Measurements from ENCODE around the gene HTD2. TPM values are rescaled to one million over a fixed set of nuclear protein-coding genes. Genes with fewer than 3 reads are reported as not detected.

HTD2 gene
- total and polyA plus RNA-seq, 2 donors (not counting 3 experiments of a cell fraction or from before 2014, with no cell fraction given) = 8.2 to 10.3 TPM

GRCh38 chr3:58299075-58299474, 7.2 kb upstream of the HTD2 start:
- intact Hi-C loops (cut with micrococcal nuclease) = no loop called here
- no TSS peak for BruUV-seq (replicated peaks)
- Histone ChIP-seq H3K9me1 (replicated peaks; ENCODE audit: control insufficient read depth, extremely low read depth, insufficient read depth, low read length) (no peaks in the 10 kb centered on the region), H3K4me3 (replicated peaks in 1 of 3; ENCODE audit: insufficient read depth in 1 of 3, low read depth in 1 of 3, low read length in 3 of 3) (no peak overlapping the region), H3K4me2 (ENCODE audit: insufficient read depth, low read length) (no peak overlapping the region), H3K79me2 (ENCODE audit: control insufficient read depth, insufficient read depth, low read length) (no peaks in the 10 kb centered on the region), H3K36me3 (ENCODE audit: control insufficient read depth in 2 of 2, extremely low read depth in 1 of 2, insufficient read depth in 2 of 2, low read length in 2 of 2) (no peaks in the 10 kb centered on the region), H4K20me1 (replicated peaks; ENCODE audit: control insufficient read depth, extremely low read depth, insufficient read depth, low read length) (no peaks in the 10 kb centered on the region), H3K9me3 (replicated peaks; ENCODE audit: control insufficient read depth, insufficient read depth, low read length) (no peaks in the 10 kb centered on the region), H3K27ac (ENCODE audit: insufficient read depth, low read depth, low read length) (no peak overlapping the region), H2AFZ (ENCODE audit: low read depth, low read length) (no peak overlapping the region), H3K9ac (replicated peaks; ENCODE audit: extremely low read depth, insufficient read depth, low read length) (no peak overlapping the region), H3K27me3 (ENCODE audit: control insufficient read depth in 2 of 2, insufficient read depth in 2 of 2, low read length in 2 of 2) (peaks cover 17 to 18% of the 10 kb centered on the region in 2 experiments), H3K4me1 (ENCODE audit: control insufficient read depth, extremely low read depth, insufficient read depth, low read length) (no peaks in the 10 kb centered on the region)
- DNase-seq (ENCODE audit: low read depth, low spot score) (no peak), FAIRE-seq (no peak)
- dilution Hi-C loops (cut with MboI; ENCODE audit: extremely low pct_ligation_motif_present, low sequenced_read_pairs) = no loop called here
- CTCF ChIA-PET = interaction anchor here (1.1 to 10.0 kb wide), 5 partner anchors 80 to 122 kb away, joined by 5 to 369 read pairs (median 42); no protein-coding TSS in a partner anchor
- TF ChIP-seq EZH2 (IDR thresholded peaks at IDR 0.05; ENCODE audit: borderline replicate concordance, low read depth, low read length, severe bottlenecking) (no peak), GATA2 (IDR thresholded peaks at IDR 0.05; ENCODE audit: insufficient read depth, insufficient read length, low read depth, low read length) (no peak), POLR2A (IDR thresholded peaks at IDR 0.05; ENCODE audit: low read depth, low read length) (no peak), MAX (IDR thresholded peaks at IDR 0.05; ENCODE audit: insufficient read depth, insufficient read length) (no peak)
- POLR2A ChIA-PET = no interaction called here

DNA sequence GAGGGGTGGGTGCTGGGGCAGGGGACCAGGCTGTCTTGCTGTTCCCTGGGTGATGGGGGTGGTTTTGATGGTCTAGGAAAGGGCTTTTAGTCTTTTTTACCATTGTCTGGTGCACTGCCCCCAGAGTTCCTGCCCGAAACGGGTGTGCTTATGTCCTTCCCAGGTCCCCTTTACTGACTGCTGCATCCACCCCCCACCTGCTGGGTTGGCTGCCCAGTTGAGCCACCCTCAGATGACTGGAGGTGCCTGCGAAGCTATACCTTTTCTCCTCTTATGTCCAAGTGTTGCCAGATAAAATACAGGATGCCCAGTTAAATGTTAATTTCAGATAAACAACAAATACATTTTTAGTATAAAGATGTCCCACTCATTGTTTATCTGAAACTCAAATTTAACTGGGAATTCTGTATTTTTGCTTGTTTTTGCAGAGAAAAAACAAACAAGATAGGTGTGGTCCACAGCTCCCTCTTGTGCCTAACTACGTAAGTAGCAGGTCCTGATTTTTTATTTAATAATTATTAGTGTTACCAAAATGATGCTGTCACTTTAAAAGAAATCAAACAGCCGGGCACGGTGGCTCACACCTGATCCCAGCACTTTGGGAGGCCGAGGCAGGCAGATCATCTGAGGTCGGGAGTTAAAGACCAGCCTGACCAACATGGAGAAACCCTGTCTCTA, 6.3 kb upstream of the HTD2 start:
- Histone ChIP-seq H2AFZ (ENCODE audit: low read depth, low read length) (no peak overlapping the region), H3K4me3 (replicated peaks in 1 of 3; ENCODE audit: insufficient read depth in 1 of 3, low read depth in 1 of 3, low read length in 3 of 3) (no peak overlapping the region), H3K9me3 (replicated peaks; ENCODE audit: control insufficient read depth, insufficient read depth, low read length) (no peaks in the 10 kb centered on the region), H3K27ac (ENCODE audit: insufficient read depth, low read depth, low read length) (no peak overlapping the region), H3K79me2 (ENCODE audit: control insufficient read depth, insufficient read depth, low read length) (no peaks in the 10 kb centered on the region), H3K36me3 (ENCODE audit: control insufficient read depth in 2 of 2, extremely low read depth in 1 of 2, insufficient read depth in 2 of 2, low read length in 2 of 2) (no peaks in the 10 kb centered on the region), H3K9ac (replicated peaks; ENCODE audit: extremely low read depth, insufficient read depth, low read length) (no peak overlapping the region), H4K20me1 (replicated peaks; ENCODE audit: control insufficient read depth, extremely low read depth, insufficient read depth, low read length) (no peaks in the 10 kb centered on the region), H3K9me1 (replicated peaks; ENCODE audit: control insufficient read depth, extremely low read depth, insufficient read depth, low read length) (no peaks in the 10 kb centered on the region), H3K4me1 (ENCODE audit: control insufficient read depth, extremely low read depth, insufficient read depth, low read length) (no peaks in the 10 kb centered on the region), H3K27me3 (ENCODE audit: control insufficient read depth in 2 of 2, insufficient read depth in 2 of 2, low read length in 2 of 2) (peaks cover 17 to 18% of the 10 kb centered on the region in 2 experiments), H3K4me2 (ENCODE audit: insufficient read depth, low read length) (no peak overlapping the region)
- ChIA-PET POLR2A (no interaction called here), CTCF (interaction anchor here (0.6 to 10.0 kb wide), 24 partner anchors 11 to 438 kb away, joined by 3 to 369 read pairs (median 4); partner anchors contain the start of genes ABHD6 and DNASE1L3)
- intact Hi-C loops (cut with micrococcal nuclease) = loop anchor here (1.0 to 2.0 kb wide), 4 partner anchors 63 to 291 kb away; partner anchors contain the start of genes ABHD6 and FLNB
- TF ChIP-seq MAX (IDR thresholded peaks at IDR 0.05; ENCODE audit: insufficient read depth, insufficient read length) (no peak), POLR2A (IDR thresholded peaks at IDR 0.05; ENCODE audit: low read depth, low read length) (no peak)
- TF ChIP-seq, protein P1, sequence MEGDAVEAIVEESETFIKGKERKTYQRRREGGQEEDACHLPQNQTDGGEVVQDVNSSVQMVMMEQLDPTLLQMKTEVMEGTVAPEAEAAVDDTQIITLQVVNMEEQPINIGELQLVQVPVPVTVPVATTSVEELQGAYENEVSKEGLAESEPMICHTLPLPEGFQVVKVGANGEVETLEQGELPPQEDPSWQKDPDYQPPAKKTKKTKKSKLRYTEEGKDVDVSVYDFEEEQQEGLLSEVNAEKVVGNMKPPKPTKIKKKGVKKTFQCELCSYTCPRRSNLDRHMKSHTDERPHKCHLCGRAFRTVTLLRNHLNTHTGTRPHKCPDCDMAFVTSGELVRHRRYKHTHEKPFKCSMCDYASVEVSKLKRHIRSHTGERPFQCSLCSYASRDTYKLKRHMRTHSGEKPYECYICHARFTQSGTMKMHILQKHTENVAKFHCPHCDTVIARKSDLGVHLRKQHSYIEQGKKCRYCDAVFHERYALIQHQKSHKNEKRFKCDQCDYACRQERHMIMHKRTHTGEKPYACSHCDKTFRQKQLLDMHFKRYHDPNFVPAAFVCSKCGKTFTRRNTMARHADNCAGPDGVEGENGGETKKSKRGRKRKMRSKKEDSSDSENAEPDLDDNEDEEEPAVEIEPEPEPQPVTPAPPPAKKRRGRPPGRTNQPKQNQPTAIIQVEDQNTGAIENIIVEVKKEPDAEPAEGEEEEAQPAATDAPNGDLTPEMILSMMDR (IDR thresholded peaks at IDR 0.05; ENCODE audit: extremely low read depth in 1 of 2, insufficient read depth in 1 of 2, low read depth in 1 of 2, low read length in 2 of 2) = peak; percentile 33 to 37
- DNase-seq (ENCODE audit: low read depth, low spot score) = peak; percentile 70
- FAIRE-seq = peak; percentile 38
- BruUV-seq (replicated peaks) = no TSS peak
- dilution Hi-C loops (cut with MboI; ENCODE audit: extremely low pct_ligation_motif_present, low sequenced_read_pairs) = loop anchor here (10.0 kb wide), 1 partner anchor 105 kb away; no protein-coding TSS in a partner anchor

All from endothelial cell of umbilical vein (primary cell).